OCI-LY7 (cell line): ENCODE results near the gene CENPA. TPM values are rescaled to one million over a fixed set of nuclear protein-coding genes. Genes with fewer than 3 reads are reported as not detected.
"Not testable (repeated sequence)": the region's sequence is repeated elsewhere in the genome, so short reads cannot be mapped to it uniquely, and the experiment has no call there.

Experiments used
- BruUV-seq: library from RNA; stranded (reverse); fragments of 400-500 nt; replicated peaks from 2 replicates; lab custom pipeline; 2021; lab: Mats Ljungman, UMichigan
- CTCF ChIA-PET: fragments of 300-600 bp; sonication (Branson Sonifier 250); formaldehyde crosslinking; loops from one replicate; lab custom pipeline; 2022; ENCODE audit warnings: antibody characterized with exemption; ENCODE audit not compliant: unreplicated experiment; lab: Charles Lee
- POLR2A ChIA-PET: fragments of 300-600 bp; sonication (Branson Sonifier 250); formaldehyde crosslinking; loops from one replicate; lab custom pipeline; 2022; ENCODE audit warnings: antibody characterized with exemption; lab: Charles Lee
- DNase-seq: peaks from one replicate; pipeline ENCODE4 v3.0.0-alpha.2; 2015; ENCODE audit warnings: low spot score
- H2AFZ ChIP-seq: fragments of 200-600 bp; sonication (generic), shearing (Covaris generic); 2 replicates; pipeline ENCODE4 v1.6.1; 2014; ENCODE audit warnings: mild to moderate bottlenecking, antibody characterized with exemption, low read length, moderate library complexity
- H3K27ac ChIP-seq: fragments of 200-600 bp; sonication (generic); 2 replicates; pipeline ENCODE4 v1.5.1; 2014; ENCODE audit warnings: mixed run types, low read depth, mild to moderate bottlenecking, moderate library complexity, low read length, inconsistent platforms; ENCODE audit not compliant: poor library complexity, severe bottlenecking
- H3K36me3 ChIP-seq: fragments of 200-600 bp; sonication (generic); 2 replicates; pipeline ENCODE4 v1.6.1; 2014; ENCODE audit warnings: mild to moderate bottlenecking, antibody characterized with exemption, low read length, moderate library complexity, mixed read lengths; ENCODE audit not compliant: insufficient read depth
- H3K4me1 ChIP-seq: fragments of 200-600 bp; sonication (generic); 2 replicates; pipeline ENCODE4 v1.5.1; 2014; ENCODE audit warnings: mild to moderate bottlenecking, low read length; ENCODE audit not compliant: insufficient read depth, poor library complexity, severe bottlenecking
- H3K4me2 ChIP-seq: fragments of 200-600 bp; sonication (generic); 2 replicates; pipeline ENCODE4 v1.6.1; 2014; ENCODE audit warnings: mild to moderate bottlenecking, low read length
- H3K4me3 ChIP-seq: fragments of 200-600 bp; sonication (generic); 2 replicates; pipeline ENCODE4 v1.5.1; 2014; ENCODE audit warnings: mild to moderate bottlenecking, low read depth, low read length; ENCODE audit not compliant: poor library complexity, severe bottlenecking
- H3K79me2 ChIP-seq: fragments of 200-600 bp; sonication (generic); 2 replicates; pipeline ENCODE4 v1.6.1; 2016; ENCODE audit warnings: low read depth, mild to moderate bottlenecking, low read length, moderate library complexity, mixed read lengths; ENCODE audit not compliant: insufficient read depth
- H3K9me2 ChIP-seq: fragments of 200-600 bp; sonication (generic); 2 replicates; pipeline ENCODE4 v1.6.1; 2016; ENCODE audit warnings: mild to moderate bottlenecking, low read length, mixed read lengths; ENCODE audit not compliant: insufficient read depth
- H3K9me3 ChIP-seq: fragments of 200-600 bp; sonication (generic); 2 replicates; pipeline ENCODE4 v1.6.1; 2014; ENCODE audit warnings: mild to moderate bottlenecking, mixed run types, low read length, mixed read lengths
- H4K20me1 ChIP-seq: fragments of 200-600 bp; sonication (generic); 2 replicates; pipeline ENCODE4 v1.6.1; 2014; ENCODE audit warnings: mild to moderate bottlenecking, antibody characterized with exemption, low read length, moderate library complexity, mixed read lengths; ENCODE audit not compliant: insufficient read depth
- CTCF ChIP-seq: fragments of 200-600 bp; sonication (generic); conservative IDR thresholded peaks from 2 replicates; pipeline ENCODE4 v1.5.1; 2014; ENCODE audit warnings: mild to moderate bottlenecking, antibody characterized with exemption, low read length, moderate library complexity, mixed read lengths
- EZH2phosphoT487 ChIP-seq: fragments of 200-600 bp; sonication (generic); IDR thresholded peaks from 2 replicates; pipeline ENCODE4 v1.6.1; 2018; ENCODE audit warnings: low read depth, borderline replicate concordance, mild to moderate bottlenecking, mixed run types, antibody characterized with exemption, low read length, moderate library complexity, mixed read lengths
- intact Hi-C: fragments of 100-400 bp; cut with micrococcal nuclease; formaldehyde crosslinking; loops from one replicate; pipeline ENCODE4 v1.10.0; 2022; ENCODE audit not compliant: unreplicated experiment
- total RNA-seq, 2 experiments: library from RNA; depleted of rRNA in 1 of 2; stranded (reverse); fragments of >200 nt in 1 of 2; shearing (Covaris generic) in 1 of 2; gene quantifications; 2 replicates each; pipeline ENCODE4 v1.2.3, GENCODE V29; 2014 to 2022

Gene CENPA
- total RNA-seq, 2 experiments from 2014 or later, result 48.2 to 63.6 TPM

GRCh38 chr2:26744953-26745352, 40.9 kb upstream of the CENPA start:
- Histone ChIP-seq H3K27ac (no peak overlapping the region), H3K79me2 (no peaks in the 10 kb centered on the region), H2AFZ (no peak overlapping the region), H3K36me3 (no peaks in the 10 kb centered on the region), H3K4me3 (no peak overlapping the region), H3K9me2 (no peaks in the 10 kb centered on the region), H3K4me2 (no peak overlapping the region), H3K4me1 (peaks cover 8% of the 10 kb centered on the region), H4K20me1 (no peaks in the 10 kb centered on the region), H3K9me3 (no peaks in the 10 kb centered on the region)
- BruUV-seq, result no TSS peak
- POLR2A ChIA-PET, result interaction anchor here (0.7 kb wide), 1 partner anchor 10 kb away, joined by 3 read pairs; no protein-coding TSS in a partner anchor
- intact Hi-C loops, result loop anchor here (1.0 kb wide), 1 partner anchor 140 kb away; no protein-coding TSS in a partner anchor
- DNase-seq, result no peak
- CTCF ChIA-PET, result no interaction called here
- TF ChIP-seq CTCF, result no peak
- no peak for TF ChIP-seq EZH2phosphoT487

DNA sequence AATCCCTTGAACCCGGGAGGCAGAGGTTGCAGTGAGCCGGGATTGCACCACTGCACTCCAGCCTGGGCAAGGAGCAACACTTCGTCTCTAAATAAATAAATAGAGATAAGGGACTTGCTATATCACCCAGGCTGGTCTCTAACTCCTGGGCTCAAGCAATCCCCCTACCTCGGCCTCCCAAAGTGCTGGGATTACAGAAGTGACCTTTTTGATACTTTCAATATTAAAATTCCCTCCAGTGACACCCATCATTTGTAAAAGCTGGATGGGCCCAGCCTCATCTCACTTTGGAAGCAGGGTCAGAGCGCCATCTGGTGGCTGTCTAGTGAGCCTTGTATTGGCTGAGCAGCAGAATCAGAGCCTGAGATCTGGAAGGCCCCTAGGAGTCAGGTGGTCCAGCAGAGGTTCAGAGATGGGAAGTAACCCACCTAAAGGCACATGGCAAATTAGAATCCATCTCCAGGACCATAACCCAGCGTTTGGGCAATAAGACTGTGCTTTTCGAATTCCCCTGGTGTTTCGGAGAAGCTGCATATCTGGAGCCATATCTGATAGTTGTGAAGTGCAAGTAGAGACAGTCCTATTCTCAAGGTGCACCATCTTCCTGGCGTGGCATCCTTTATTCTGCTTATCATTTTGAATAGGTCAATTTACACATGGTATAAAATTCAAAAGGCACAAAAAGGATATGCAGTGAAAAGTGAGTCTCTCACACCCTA, 40.1 kb upstream of the CENPA start:
- BruUV-seq, result no TSS peak
- Histone ChIP-seq H3K27ac (no peak overlapping the region), H3K79me2 (peaks cover 3% of the 10 kb centered on the region; the same call in 1 of the 2 replicates), H3K4me1 (peaks cover 13% of the 10 kb centered on the region), H3K9me3 (no peaks in the 10 kb centered on the region), H3K4me3 (no peak overlapping the region), H3K9me2 (no peaks in the 10 kb centered on the region), H2AFZ (no peak overlapping the region), H3K4me2 (peak overlapping the region; percentile 30; the same call in 1 of the 2 replicates), H3K36me3 (no peaks in the 10 kb centered on the region), H4K20me1 (no peaks in the 10 kb centered on the region)
- intact Hi-C loops, result loop anchor here (1.0 kb wide), 1 partner anchor 140 kb away; no protein-coding TSS in a partner anchor
- DNase-seq, result peak; percentile 86
- TF ChIP-seq EZH2phosphoT487 (no peak), CTCF (peak; percentile 96)
- ChIA-PET POLR2A (interaction anchor here (0.6 to 0.7 kb wide), 2 partner anchors 9 to 326 kb away, joined by 3 read pairs; no protein-coding TSS in a partner anchor), CTCF (no interaction called here)

DNA sequence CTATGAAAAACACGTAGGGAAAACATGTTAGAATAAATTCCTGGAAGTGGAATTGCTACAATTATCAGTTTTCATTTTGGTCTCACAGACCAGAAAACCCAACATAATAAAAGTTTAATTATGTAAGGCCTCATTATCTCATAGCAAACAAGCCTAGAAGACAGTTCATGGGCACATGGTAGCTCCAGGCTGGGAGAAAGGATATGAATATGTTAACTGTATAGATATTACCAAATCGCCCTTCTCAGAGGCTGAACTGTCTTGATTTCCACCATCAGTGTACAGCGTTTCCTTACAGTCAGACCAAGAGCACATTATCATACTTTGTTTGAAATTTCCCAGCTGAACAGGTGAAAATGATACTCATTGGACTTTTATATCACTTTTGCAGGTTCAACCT, 38.9 kb upstream of the CENPA start:
- Histone ChIP-seq H3K9me3 (no peaks in the 10 kb centered on the region), H3K9me2 (no peaks in the 10 kb centered on the region), H3K4me3 (no peak overlapping the region), H2AFZ (no peak overlapping the region), H3K4me1 (peaks cover 25% of the 10 kb centered on the region), H3K27ac (no peak overlapping the region), H4K20me1 (no peaks in the 10 kb centered on the region), H3K36me3 (no peaks in the 10 kb centered on the region; the same call in 1 of the 2 replicates), H3K79me2 (peaks cover 8% of the 10 kb centered on the region; the same call in 1 of the 2 replicates), H3K4me2 (no peak overlapping the region)
- intact Hi-C loops, result no loop called here
- BruUV-seq, result no TSS peak
- TF ChIP-seq CTCF (no peak), EZH2phosphoT487 (no peak)
- no peak for DNase-seq
- CTCF ChIA-PET, result no interaction called here
- POLR2A ChIA-PET, result no interaction called here

- BruUV-seq, intact Hi-C loops, CTCF ChIA-PET, H4K20me1 ChIP-seq, H3K79me2 ChIP-seq, H3K9me2 ChIP-seq, H3K36me3 ChIP-seq, H3K9me3 ChIP-seq: not testable (repeated sequence)
- peak overlapping the region; percentile 84 for H3K4me2 ChIP-seq
- peaks cover 48% of the 10 kb centered on the region for H3K4me1 ChIP-seq
- peak; percentile 59 for DNase-seq
- POLR2A ChIA-PET, result interaction anchor here (0.7 kb wide), 2 partner anchors 22 to 153 kb away, joined by 3 to 4 read pairs; no protein-coding TSS in a partner anchor
- peak overlapping the region; percentile 65 for H3K4me3 ChIP-seq
- H2AFZ ChIP-seq, result peak overlapping the region; percentile 83
- peak overlapping the region; percentile 23 for H3K27ac ChIP-seq
These were observed 36.0 kb upstream of the CENPA start for GRCh38 chr2:26749787-26750420.
